OCI-M1 (cell line): Measurements from ENCODE around the gene ERO1A.

ENCODE experiments used
- DNase-seq: peaks from one replicate; lab custom pipeline; 2025; lab: John Stamatoyannopoulos, UW

The ERO1A gene

GRCh38 chr14:52694761-52695480 lies 437 bp downstream of the ERO1A start:
- peak; percentile 69 for DNase-seq

DNA sequence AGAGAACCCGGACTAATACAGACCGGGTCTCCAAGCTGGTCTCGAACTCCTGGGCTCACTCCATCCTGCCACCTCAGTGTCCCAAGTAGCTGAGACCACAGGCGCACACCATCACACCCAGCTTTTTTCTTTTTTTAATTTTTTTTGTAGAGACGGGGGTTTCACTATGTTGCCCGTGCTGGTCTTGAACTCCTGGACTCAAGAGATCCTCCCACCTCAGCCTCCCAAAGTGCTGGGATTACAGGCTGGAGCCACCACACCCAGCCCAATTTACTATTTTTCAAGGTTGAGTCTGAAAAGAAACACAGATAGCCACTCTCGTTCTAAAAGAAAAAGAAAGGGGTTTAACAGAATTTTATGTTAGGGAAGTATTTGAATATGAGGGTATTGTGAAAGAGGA lies 1.8 kb downstream of the ERO1A start:
- no peak for DNase-seq

- DNase-seq, result no peak
Measured at GRCh38 chr14:52693036-52693435, 2.3 kb downstream of the ERO1A start.

- DNase-seq, result peak; percentile 69
Measured at GRCh38 chr14:52692248-52692962, 3.0 kb downstream of the ERO1A start.

GRCh38 chr14:52690983-52691760 lies 4.2 kb downstream of the ERO1A start:
- DNase-seq, result no peak

GRCh38 chr14:52686176-52686575 lies 9.2 kb downstream of the ERO1A start:
- no peak for DNase-seq

- no peak for DNase-seq
Measured at GRCh38 chr14:52683985-52684520, 11.3 kb downstream of the ERO1A start.

DNA sequence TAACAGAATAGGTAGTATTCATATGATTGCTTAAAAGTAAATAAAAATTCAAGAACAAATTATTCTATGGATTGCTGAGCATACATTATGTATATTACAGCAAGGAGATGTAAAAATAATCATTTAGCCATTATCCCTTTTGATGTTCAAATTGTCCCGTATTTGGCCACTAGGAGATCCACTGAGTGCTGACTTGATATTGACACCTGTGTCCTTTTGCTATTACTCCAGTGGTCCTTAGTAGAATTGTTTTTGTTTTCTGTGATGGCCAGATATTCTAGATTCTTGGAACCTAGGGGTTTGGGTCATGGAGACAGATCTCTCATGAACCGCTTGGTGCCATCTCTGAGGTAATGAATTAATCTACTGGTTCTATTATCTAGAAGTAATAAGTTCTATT lies 16.8 kb downstream of the ERO1A start:
- peak; percentile 13 for DNase-seq

DNA sequence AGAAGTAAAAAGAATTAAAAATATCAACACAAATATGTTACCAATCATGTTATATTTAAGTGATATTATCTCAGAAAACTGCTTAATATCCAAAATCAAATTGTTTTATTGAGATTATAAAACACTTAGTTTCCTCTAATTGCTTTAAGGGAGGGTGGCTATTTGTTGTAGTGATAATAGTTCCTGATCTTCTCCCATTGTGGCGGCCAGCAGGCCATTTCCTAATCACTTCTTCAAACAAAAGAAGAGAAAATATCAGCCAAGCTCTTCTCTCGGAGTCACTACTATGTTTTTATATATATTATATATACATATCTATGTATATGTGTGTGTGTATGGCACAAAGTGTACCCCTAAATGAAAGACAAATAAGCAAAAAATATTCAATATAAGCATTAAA lies 31.5 kb downstream of the ERO1A start:
- DNase-seq, result no peak

GRCh38 chr14:52661314-52661713 lies 34.0 kb downstream of the ERO1A start:
- DNase-seq, result no peak

DNA sequence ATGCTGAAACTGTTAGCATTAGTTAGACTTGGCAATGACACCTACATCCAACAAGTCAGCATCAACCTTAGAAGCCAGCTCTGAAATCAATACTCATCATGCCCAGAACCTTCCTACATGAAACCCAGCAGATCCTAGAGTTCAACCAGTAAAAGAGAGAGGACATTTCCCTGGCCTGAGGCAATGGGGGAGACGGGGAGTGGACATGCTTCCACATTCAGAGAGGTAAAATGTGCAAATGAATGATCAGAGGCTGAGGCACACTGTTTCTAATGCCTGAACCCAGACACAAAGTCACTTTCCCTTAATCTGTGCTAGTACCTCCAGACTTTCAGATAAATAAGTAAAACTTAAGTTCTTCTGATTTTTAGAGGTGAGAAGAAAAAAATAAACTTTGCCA lies 34.5 kb downstream of the ERO1A start:
- DNase-seq, result no peak

DNA sequence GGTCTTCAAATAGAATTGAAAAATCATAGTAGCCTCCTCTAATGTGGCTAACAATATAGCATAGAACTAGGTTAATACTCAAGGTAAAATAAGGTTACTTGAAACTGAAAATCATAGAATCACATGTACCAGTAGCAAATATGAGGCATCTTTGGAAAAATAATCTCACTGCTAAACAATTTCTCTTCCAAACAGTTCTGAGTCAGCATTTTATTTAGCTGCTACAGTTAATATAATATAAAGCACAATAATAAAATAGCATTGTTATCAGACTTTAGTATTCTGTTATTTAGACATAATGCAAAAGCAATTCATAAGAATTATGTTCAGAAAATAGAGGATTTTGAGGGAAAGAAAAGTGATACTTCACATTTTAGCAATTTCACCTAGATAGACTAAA lies 35.0 kb downstream of the ERO1A start:
- DNase-seq, result no peak

DNA sequence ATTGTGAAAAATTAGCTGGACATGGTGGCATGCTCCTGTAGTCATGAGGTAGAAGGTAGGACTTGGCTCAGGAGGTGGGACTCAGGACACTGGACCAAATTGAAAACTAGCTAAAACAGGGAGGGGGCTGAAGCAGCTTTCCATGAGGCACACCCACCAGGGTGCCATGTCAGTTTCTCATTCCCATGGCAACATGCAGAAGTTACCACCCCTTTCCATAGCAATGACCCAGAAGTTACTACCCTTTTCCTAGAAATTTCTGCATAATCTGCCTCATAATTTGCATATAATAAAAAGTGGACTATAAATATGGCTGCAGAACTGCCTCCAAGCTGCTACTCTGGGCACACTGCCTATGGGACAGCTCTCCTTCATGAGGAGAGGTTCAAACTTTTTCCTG lies 38.5 kb downstream of the ERO1A start:
- DNase-seq, result no peak

DNA sequence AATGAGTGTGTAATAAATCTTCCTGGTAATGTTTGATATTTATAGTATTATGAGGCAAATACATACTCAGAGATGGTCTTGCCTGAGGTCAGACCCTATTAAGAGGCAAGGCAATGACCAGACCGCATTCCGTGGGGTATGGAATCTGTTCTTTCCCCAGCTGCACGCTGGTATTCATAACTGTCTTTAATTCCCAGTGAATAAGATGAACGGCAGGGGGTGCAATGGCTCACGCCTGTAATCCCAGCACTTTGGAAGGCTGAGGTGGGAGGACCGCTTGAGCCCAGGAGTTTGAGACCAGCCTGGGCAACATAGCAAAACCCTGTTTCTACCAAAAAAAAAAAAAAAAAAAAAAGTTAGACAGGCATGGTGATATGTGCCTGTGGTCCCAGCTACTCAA lies 44.6 kb downstream of the ERO1A start:
- no peak for DNase-seq

DNA sequence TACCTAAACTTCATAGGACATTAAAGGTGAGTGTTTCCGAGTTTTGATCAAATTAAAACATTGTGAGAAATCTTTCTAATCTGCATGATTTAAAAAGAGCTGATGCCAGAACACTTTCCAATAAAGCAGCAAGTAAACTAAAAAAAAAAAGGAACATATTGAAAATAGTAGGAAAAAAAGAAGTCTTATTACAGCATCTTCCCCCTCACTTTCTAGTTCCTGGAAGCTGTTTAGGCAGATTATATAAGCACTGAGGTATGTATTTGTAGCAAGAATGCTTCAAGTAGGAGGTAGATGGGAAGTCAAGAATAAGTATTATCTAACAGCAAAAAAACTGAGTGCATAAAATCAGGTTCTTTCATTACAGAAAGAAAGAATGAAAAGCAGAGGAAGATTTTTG lies 45.8 kb downstream of the ERO1A start:
- no peak for DNase-seq

DNA sequence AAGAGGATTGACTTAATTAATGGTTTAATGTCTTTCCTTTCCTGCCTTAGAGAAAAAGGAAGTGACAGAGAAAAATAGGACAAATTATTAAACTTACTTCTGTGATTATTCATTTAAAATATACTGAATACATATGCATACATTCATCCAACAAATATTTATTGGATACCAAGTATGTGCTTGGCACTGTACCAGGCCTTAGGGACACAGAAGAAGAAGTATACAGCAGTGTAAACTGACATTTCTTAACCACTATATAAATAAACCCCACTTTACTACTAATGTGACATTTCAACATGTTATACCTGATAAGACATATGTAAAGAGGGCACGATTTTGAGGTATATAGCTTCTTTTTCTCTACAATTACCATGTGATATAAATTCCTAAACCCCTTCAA lies 53.6 kb downstream of the ERO1A start:
- no peak for DNase-seq

- no peak for DNase-seq
Measured at GRCh38 chr14:52640137-52640536, 55.2 kb downstream of the ERO1A start.

DNA sequence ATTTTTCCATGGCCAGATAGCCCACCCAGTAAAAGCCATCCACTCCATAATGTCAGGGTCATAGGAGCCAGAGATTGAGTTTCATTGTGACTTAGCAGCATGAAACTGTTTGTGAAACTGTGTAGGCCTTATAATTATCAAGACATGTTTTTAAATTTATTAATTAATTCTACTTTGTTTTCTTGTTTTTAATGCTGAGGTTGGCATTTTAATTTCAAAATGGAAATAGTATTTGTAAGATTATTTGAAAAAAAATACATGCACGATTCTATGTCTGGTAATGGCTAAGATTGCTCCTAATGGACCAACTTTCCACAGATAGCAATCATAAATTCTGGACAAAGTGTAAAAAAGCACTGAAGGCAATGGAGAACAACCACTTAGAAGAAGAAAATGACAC lies 75.7 kb downstream of the ERO1A start:
- DNase-seq, result no peak

DNA sequence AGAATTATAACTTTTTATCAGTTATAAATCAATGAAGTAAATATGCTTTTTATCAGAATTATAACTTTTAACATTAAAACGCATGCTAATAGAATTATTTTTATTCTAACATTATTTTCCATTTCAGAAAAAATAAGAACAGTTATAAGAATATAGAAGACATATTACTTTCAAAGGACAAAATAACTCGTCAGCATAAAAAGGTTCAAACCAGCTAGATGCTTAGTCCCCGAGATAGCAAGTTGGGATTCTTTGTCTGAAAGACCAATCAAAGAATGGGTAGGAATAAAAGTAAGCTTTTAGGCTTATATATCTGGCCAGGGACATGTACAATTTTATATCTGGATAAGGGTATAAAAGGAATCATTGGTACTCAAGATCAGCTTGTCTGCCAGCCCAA lies 76.8 kb downstream of the ERO1A start:
- DNase-seq, result no peak

DNA sequence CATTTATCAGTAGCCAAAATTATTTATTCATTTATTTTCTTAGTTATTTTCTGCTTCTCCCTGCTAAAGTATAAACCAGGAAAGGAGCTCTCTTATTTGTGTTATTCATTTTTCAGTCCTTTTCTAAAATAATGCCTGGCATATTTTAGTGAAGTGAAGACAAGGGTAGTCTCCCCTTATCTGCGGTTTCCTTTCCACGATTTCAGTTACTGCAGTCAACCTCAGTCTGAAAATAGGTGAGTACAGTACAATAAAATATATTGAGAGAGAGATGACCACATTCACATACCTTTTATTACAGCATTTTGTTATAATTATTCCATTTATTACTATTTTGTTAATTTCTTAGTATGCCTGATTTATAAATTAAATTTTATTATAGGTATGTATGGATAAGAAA lies 85.2 kb downstream of the ERO1A start:
- no peak for DNase-seq

DNA sequence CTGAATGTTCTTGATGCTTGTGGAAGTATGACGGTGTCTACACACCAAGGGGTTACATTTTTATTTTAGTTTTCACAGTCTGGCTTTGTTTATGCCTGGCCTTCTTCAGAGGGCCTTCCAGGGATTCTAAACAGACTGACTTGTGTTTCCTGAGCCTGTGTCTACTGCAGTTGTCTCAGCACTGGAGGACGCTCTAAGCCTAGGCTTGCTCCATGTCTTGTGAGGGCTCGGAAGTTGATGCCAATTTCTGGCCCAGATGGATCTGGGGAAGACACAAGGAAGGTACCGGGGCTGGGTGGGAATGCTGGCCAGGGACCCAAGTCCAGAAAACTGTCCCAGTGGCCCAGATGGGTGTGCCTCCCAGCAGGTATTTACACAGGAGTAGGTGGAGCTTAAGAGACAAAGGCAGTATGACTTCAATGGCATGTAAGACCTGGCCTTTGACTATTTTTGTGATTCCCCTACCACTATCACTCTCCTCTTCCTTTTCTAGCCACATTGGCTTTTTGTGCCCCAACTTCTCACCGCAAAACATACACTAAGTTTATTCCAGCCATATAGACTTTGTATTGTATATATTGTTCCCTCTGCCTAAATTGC lies 85.8 kb downstream of the ERO1A start:
- no peak for DNase-seq

- DNase-seq, result no peak
Measured at GRCh38 chr14:52607061-52607460, 88.3 kb downstream of the ERO1A start.
